Loucy (cell line): ENCODE measurements around the gene BABAM2.

ENCODE experiments used
- CTCF ChIP-seq: fragments of 200-600 bp; sonication (generic); conservative IDR thresholded peaks from 2 replicates; pipeline ENCODE4 v1.5.1; 2014; ENCODE audit warnings: mild to moderate bottlenecking, antibody characterized with exemption, low read length
- EZH2phosphoT487 ChIP-seq: fragments of 200-600 bp; IDR thresholded peaks from 2 replicates; pipeline ENCODE4 v1.6.1; 2018; ENCODE audit warnings: antibody characterized with exemption, mild to moderate bottlenecking, moderate library complexity, borderline replicate concordance

- TF ChIP-seq CTCF (no peak), EZH2phosphoT487 (no peak)
Measured at GRCh38 chr2:27958711-27959378, 68.3 kb downstream of the BABAM2 start.
